KMS-11 (cell line): ENCODE data around the gene SPAST.

Source experiments
- H2AFZ ChIP-seq: fragments of 200-600 bp; sonication (generic); 2 replicates; pipeline ENCODE4 v1.6.1; 2016; ENCODE audit warnings: antibody characterized with exemption, mixed run types, low read depth
- H3K27ac ChIP-seq: fragments of 200-600 bp; sonication (generic); 2 replicates; pipeline ENCODE4 v1.6.1; 2016; ENCODE audit warnings: mild to moderate bottlenecking, mixed run types
- H3K27me3 ChIP-seq: fragments of 200-600 bp; sonication (generic); 2 replicates; pipeline ENCODE4 v1.6.1; 2017; ENCODE audit warnings: mild to moderate bottlenecking, low read depth, mixed run types, moderate library complexity; ENCODE audit not compliant: insufficient read depth
- H3K36me3 ChIP-seq: fragments of 200-600 bp; sonication (generic); 2 replicates; pipeline ENCODE4 v1.6.1; 2017; ENCODE audit warnings: mild to moderate bottlenecking, mixed run types; ENCODE audit not compliant: insufficient read depth
- H3K4me1 ChIP-seq: fragments of 200-600 bp; sonication (generic); 2 replicates; pipeline ENCODE4 v1.6.1; 2016; ENCODE audit warnings: mild to moderate bottlenecking, low read depth, mixed run types; ENCODE audit not compliant: poor library complexity, severe bottlenecking
- H3K4me2 ChIP-seq: fragments of 200-600 bp; sonication (generic); 2 replicates; pipeline ENCODE4 v1.7.0; 2016; ENCODE audit warnings: mild to moderate bottlenecking, mixed run types
- H3K4me3 ChIP-seq: fragments of 200-600 bp; sonication (generic); IDR thresholded peaks from 2 replicates; pipeline ENCODE4 v1.6.1; 2017; ENCODE audit warnings: low read depth, low read length, mixed read lengths; ENCODE audit not compliant: insufficient read depth
- H3K79me2 ChIP-seq: fragments of 200-600 bp; sonication (generic); 2 replicates; pipeline ENCODE4 v1.6.1; 2016; ENCODE audit warnings: low read depth, mixed run types; ENCODE audit not compliant: insufficient read depth
- H3K9ac ChIP-seq: fragments of 200-600 bp; sonication (generic); 2 replicates; pipeline ENCODE4 v1.6.1; 2016; ENCODE audit warnings: mild to moderate bottlenecking, mixed run types
- H4K20me1 ChIP-seq: fragments of 200-600 bp; sonication (generic); 2 replicates; pipeline ENCODE4 v1.6.1; 2016; ENCODE audit warnings: mild to moderate bottlenecking, mixed run types; ENCODE audit not compliant: insufficient read depth
- TF ChIP-seq, protein P1 (sequence below): fragments of 200-600 bp; sonication (generic); conservative IDR thresholded peaks from 2 replicates; pipeline ENCODE4 v1.6.1; 2017; ENCODE audit warnings: low read depth, mild to moderate bottlenecking, antibody characterized with exemption, low read length, moderate library complexity, mixed read lengths

Gene SPAST

GRCh38 chr2:32118055-32118454 lies 54.7 kb downstream of the SPAST start:
- no peak overlapping the region for H3K4me3 ChIP-seq
- H3K36me3 ChIP-seq = peaks cover 6% of the 10 kb centered on the region; the same call in 1 of the 2 replicates
- H3K4me1 ChIP-seq = no peaks in the 10 kb centered on the region
- H2AFZ ChIP-seq = no peak overlapping the region
- TF ChIP-seq, protein P1, sequence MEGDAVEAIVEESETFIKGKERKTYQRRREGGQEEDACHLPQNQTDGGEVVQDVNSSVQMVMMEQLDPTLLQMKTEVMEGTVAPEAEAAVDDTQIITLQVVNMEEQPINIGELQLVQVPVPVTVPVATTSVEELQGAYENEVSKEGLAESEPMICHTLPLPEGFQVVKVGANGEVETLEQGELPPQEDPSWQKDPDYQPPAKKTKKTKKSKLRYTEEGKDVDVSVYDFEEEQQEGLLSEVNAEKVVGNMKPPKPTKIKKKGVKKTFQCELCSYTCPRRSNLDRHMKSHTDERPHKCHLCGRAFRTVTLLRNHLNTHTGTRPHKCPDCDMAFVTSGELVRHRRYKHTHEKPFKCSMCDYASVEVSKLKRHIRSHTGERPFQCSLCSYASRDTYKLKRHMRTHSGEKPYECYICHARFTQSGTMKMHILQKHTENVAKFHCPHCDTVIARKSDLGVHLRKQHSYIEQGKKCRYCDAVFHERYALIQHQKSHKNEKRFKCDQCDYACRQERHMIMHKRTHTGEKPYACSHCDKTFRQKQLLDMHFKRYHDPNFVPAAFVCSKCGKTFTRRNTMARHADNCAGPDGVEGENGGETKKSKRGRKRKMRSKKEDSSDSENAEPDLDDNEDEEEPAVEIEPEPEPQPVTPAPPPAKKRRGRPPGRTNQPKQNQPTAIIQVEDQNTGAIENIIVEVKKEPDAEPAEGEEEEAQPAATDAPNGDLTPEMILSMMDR = no peak
- no peaks in the 10 kb centered on the region for H3K79me2 ChIP-seq
- no peaks in the 10 kb centered on the region for H3K27me3 ChIP-seq
- no peaks in the 10 kb centered on the region for H4K20me1 ChIP-seq
- no peak overlapping the region for H3K9ac ChIP-seq
- no peak overlapping the region for H3K27ac ChIP-seq
- H3K4me2 ChIP-seq = no peak overlapping the region

- no peaks in the 10 kb centered on the region for H4K20me1 ChIP-seq
- H3K27ac ChIP-seq = no peak overlapping the region
- H3K4me3 ChIP-seq = no peak overlapping the region
- H3K27me3 ChIP-seq = no peaks in the 10 kb centered on the region
- TF ChIP-seq, protein P1 = no peak
- no peak overlapping the region for H3K4me2 ChIP-seq
- H2AFZ ChIP-seq = no peak overlapping the region
- no peak overlapping the region for H3K9ac ChIP-seq
- no peaks in the 10 kb centered on the region for H3K79me2 ChIP-seq
- H3K4me1 ChIP-seq = no peaks in the 10 kb centered on the region
- H3K36me3 ChIP-seq = peaks cover 6% of the 10 kb centered on the region; the same call in 1 of the 2 replicates
Observed at GRCh38 chr2:32119161-32119560, 55.8 kb downstream of the SPAST start.

- Histone ChIP-seq H3K27ac (no peak overlapping the region), H3K4me2 (no peak overlapping the region), H3K4me1 (no peaks in the 10 kb centered on the region), H2AFZ (no peak overlapping the region), H3K4me3 (no peak overlapping the region), H3K36me3 (no peaks in the 10 kb centered on the region), H4K20me1 (no peaks in the 10 kb centered on the region), H3K9ac (no peak overlapping the region), H3K27me3 (no peaks in the 10 kb centered on the region), H3K79me2 (no peaks in the 10 kb centered on the region)
- TF ChIP-seq, protein P1 = no peak
Observed at GRCh38 chr2:32124660-32125059, 61.3 kb downstream of the SPAST start.

DNA sequence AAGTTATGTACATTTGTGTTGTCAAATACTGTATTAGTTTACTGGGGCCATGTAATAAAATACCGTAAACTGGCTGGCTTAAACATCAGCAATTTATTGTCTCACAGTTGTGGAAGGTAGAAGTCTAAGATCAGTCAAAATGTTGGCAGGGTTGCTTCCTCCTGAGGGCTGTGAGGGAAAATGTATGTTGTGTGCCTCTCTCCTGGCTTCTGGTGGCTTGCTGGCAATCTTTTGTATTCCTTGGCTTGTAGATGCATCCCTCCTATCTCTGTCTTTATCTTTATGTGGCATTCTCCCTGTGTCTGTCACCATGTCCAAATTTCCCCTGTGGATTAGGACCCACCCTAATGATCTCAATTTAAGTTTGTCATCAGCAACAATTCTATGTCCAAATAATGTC lies 65.3 kb downstream of the SPAST start:
- Histone ChIP-seq H3K9ac (no peak overlapping the region), H3K79me2 (no peaks in the 10 kb centered on the region), H3K4me3 (no peak overlapping the region), H2AFZ (no peak overlapping the region), H4K20me1 (no peaks in the 10 kb centered on the region), H3K4me1 (peaks cover 4% of the 10 kb centered on the region), H3K4me2 (no peak overlapping the region), H3K27me3 (no peaks in the 10 kb centered on the region), H3K27ac (no peak overlapping the region), H3K36me3 (no peaks in the 10 kb centered on the region)
- TF ChIP-seq, protein P1 = no peak
